ENCODE results near the gene EPAS1.

GRCh38 chr2:46260305-46260704 is 36.9 kb upstream of the EPAS1 start:
- TF ChIP-seq CTCF (IDR thresholded peaks at IDR 0.05) (no peak), POLR2A (IDR thresholded peaks at IDR 0.05) (no peak)
